ENCODE results near the gene CRTAC1.

- TF ChIP-seq POLR2A (IDR thresholded peaks at IDR 0.05; ENCODE audit: low read depth, low read length) (no peak), SPI1 (IDR thresholded peaks at IDR 0.05; ENCODE audit: low read depth, low read length) (no peak), POLR2AphosphoS5 (IDR thresholded peaks at IDR 0.05; ENCODE audit: low read depth, low read length) (no peak), TAF1 (IDR thresholded peaks at IDR 0.05; ENCODE audit: low read depth, low read length) (no peak), PAX5 (IDR thresholded peaks at IDR 0.05; ENCODE audit: insufficient read depth, low read length, severe bottlenecking) (no peak)
Observed at GRCh38 chr10:98058295-98058694, 27.9 kb upstream of the CRTAC1 start.

Measured in GM12891 (cell line).